ENCODE measurements around the gene UCK1. TPM values are rescaled to one million over a fixed set of nuclear protein-coding genes. Genes with fewer than 3 reads are reported as not detected.
"Not testable (repeated sequence)": the region's sequence is repeated elsewhere in the genome, so short reads cannot be mapped to it uniquely, and the experiment has no call there.

The UCK1 gene
- total RNA-seq, 1 experiment from 2014 or later: 36.5 TPM

DNA sequence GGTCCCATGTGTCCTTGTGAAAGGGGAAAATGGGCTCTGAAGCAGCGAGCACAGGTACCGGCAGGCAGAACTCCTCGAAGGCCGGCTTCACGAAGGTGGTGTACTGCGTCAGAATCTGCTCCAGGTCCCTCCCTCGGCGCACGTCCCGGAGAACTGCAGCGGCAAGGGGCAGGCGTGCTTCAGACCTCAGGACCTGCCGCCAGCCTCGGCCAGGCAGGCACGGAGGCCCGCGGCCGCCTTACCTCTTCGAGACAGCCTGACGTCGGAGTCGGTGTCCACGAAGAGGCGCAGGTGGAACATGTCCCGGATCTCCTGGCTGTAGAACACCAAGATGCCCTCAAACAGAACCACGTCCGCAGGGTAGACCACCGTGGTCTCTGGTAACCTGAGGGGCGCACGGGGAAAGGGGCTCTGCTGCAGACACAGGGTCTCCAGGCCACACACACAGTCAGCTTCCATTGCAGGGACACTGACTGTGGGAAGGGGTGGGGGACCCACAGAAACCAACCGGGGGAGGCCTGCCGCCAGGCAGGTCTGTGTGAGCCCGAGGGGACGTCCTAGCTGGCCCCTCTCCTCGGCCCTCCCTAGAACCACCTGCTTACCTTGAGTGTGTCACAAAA, 2.1 kb downstream of the UCK1 start:
- DNase-seq (ENCODE audit: low read depth): no peak
- in situ Hi-C loops (cut with HindIII; ENCODE audit: low pct_unique_long_range_greater_than_20kb, low sequenced_read_pairs): no loop called here

- in situ Hi-C loops (cut with HindIII; ENCODE audit: low pct_unique_long_range_greater_than_20kb, low sequenced_read_pairs): no loop called here
- no peak for DNase-seq (ENCODE audit: low read depth)
Measured at GRCh38 chr9:131528186-131528585, 2.9 kb downstream of the UCK1 start.

- DNase-seq (ENCODE audit: low read depth): no peak
- in situ Hi-C loops (cut with HindIII; ENCODE audit: low pct_unique_long_range_greater_than_20kb, low sequenced_read_pairs): no loop called here
Measured at GRCh38 chr9:131525643-131526565, 5.2 kb downstream of the UCK1 start.

DNA sequence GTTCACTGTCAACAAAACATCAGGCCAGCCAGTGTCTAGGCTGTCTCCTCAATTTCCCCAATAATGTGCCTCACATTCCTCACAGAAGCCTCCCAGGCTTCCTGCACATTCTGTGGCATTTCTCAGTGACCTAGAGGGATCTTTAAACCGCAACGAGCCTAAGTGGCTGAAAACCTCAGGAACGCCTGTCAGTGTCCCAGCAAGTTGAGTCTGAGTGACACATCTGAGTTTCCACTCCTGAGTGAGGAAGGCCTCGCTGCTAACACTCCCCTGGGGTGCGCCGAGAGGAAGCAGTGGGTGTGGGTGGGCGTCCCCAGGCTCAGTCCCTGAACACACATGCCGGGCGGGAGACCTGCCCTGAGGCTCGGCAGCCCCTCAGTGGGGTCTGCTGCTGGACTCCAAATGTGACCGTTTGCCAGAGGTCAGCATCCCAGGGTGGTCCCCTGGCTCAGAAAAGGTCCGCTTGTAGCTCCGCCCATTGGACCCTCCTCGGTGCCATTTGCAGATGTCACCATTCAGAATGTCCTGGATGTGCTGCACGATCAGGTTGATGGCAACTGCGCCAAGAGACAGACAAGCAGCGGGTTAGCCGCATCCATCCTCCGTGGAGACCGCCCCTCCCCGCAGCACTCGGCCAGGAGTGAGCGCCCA, 6.3 kb downstream of the UCK1 start:
- in situ Hi-C loops (cut with HindIII; ENCODE audit: low pct_unique_long_range_greater_than_20kb, low sequenced_read_pairs): no loop called here
- DNase-seq (ENCODE audit: low read depth): no peak

GRCh38 chr9:131523451-131524435, 7.3 kb downstream of the UCK1 start:
- in situ Hi-C loops (cut with HindIII; ENCODE audit: low pct_unique_long_range_greater_than_20kb, low sequenced_read_pairs): no loop called here
- DNase-seq (ENCODE audit: low read depth): no peak

DNA sequence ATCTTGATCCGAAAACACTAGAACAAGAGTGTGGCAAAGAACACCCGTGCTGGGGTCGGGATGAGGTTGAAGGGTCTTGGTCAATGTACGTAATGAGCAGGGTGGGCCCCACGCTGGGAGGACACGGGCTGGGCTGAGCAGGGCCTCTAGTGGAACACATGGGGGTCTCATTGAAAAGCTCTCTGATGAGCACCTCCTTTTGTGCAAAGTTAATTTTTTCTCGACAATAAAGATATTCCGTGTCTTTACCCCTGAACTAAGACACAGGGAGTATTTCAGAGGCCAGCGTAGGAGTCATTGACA, 8.0 kb downstream of the UCK1 start:
- DNase-seq (ENCODE audit: low read depth): no peak
- in situ Hi-C loops (cut with HindIII; ENCODE audit: low pct_unique_long_range_greater_than_20kb, low sequenced_read_pairs): no loop called here

DNA sequence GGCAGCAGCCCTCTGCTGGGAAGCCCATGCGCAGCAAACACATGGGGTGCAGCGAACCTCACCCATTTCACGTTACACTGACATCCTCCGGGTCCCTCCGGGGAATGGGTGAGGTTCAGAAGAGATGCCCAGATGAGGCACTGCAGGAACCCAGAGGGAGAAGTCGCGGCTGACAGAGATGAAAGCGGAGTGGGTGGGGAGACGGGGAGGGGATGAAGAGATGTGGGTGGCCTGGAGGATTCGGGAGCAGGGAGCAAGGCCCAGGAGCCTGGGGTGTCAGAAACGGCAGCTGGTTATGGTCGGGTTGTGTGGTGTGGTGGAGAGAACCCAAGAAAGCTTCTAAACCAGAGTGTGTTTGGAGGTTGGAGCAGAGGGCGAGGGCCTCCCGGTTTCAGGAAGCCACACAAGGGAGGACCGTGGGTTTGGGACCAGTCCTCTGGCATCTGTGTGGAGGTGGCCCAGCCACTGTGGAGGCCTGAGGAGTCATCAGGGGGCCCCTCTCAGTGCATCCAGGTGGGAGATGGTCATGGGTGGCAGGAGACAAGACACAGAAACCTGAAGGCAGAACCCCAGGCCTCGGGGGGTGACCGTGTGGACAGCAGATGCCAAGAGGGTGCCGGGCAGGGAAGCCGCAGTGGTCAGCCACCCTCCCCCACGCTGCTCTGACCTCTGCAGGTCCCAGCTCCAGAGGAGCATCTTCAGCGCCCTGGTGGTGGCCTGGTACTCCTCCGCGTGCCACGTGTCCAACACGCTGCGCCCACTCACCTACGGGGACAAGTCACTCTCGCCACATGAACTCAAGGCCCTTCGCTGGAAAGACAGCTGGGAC, 8.6 kb downstream of the UCK1 start:
- in situ Hi-C loops (cut with HindIII; ENCODE audit: low pct_unique_long_range_greater_than_20kb, low sequenced_read_pairs): no loop called here
- DNase-seq (ENCODE audit: low read depth): no peak

- in situ Hi-C loops (cut with HindIII; ENCODE audit: low pct_unique_long_range_greater_than_20kb, low sequenced_read_pairs): no loop called here
Measured at GRCh38 chr9:131521822-131522221, 9.2 kb downstream of the UCK1 start.

GRCh38 chr9:131521203-131521602, 9.9 kb downstream of the UCK1 start:
- in situ Hi-C loops (cut with HindIII; ENCODE audit: low pct_unique_long_range_greater_than_20kb, low sequenced_read_pairs): no loop called here
- no peak for DNase-seq (ENCODE audit: low read depth)

More at GRCh38 chr9:131521822-131522221, 9.2 kb downstream of the UCK1 start:
- no peak for DNase-seq (ENCODE audit: low read depth)

DNA sequence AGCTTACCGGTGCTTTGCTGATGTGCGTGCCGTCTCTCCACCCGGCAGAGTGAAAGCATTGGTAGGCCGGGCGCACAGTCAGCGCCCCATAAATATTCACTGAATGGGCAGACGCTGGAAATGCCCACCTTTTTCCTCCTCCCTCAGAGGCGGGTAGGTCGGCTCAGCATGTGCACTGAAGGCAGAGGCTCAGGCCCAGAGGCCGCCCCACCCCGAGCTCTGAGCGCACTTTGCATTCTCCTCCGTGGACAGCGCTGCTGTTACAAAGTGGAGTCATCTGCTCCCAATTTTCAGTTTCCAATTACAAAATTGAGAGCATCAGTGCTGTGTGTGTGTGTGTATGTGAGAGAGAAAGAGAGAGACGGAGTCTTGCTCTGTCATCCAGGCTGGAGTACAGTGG, 10.6 kb downstream of the UCK1 start:
- no peak for DNase-seq (ENCODE audit: low read depth)
- in situ Hi-C loops (cut with HindIII; ENCODE audit: low pct_unique_long_range_greater_than_20kb, low sequenced_read_pairs): no loop called here

- in situ Hi-C loops (cut with HindIII; ENCODE audit: low pct_unique_long_range_greater_than_20kb, low sequenced_read_pairs): no loop called here
- no peak for DNase-seq (ENCODE audit: low read depth)
Measured at GRCh38 chr9:131518553-131518952, 12.5 kb downstream of the UCK1 start.

GRCh38 chr9:131517761-131518190, 13.3 kb downstream of the UCK1 start:
- DNase-seq (ENCODE audit: low read depth): no peak
- in situ Hi-C loops (cut with HindIII; ENCODE audit: low pct_unique_long_range_greater_than_20kb, low sequenced_read_pairs): no loop called here

GRCh38 chr9:131516930-131517329, 14.1 kb downstream of the UCK1 start:
- DNase-seq (ENCODE audit: low read depth): no peak
- in situ Hi-C loops (cut with HindIII; ENCODE audit: low pct_unique_long_range_greater_than_20kb, low sequenced_read_pairs): no loop called here

DNA sequence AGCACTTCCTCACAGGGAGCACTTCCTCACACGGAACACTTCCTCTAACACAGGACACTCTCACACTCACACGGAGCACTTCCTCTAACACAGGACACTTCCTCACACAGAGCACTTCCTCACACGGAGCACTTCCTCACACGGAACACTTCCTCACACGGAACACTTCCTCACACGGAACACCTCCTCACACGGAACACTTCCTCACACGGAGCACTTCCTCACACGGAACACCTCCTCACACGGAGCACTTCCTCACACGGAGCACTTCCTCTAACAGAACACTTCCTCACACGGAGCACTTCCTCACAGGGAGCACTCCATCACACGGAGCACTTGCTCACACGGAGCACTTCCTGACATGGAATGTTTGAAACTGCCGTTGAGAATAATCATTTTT, 15.0 kb downstream of the UCK1 start:
- DNase-seq (ENCODE audit: low read depth): no peak
- in situ Hi-C loops (cut with HindIII; ENCODE audit: low pct_unique_long_range_greater_than_20kb, low sequenced_read_pairs): no loop called here

- in situ Hi-C loops (cut with HindIII; ENCODE audit: low pct_unique_long_range_greater_than_20kb, low sequenced_read_pairs): not testable (repeated sequence)
Measured at GRCh38 chr9:131515559-131516031, 15.5 kb downstream of the UCK1 start.

GRCh38 chr9:131513177-131513576, 17.9 kb downstream of the UCK1 start:
- no peak for DNase-seq (ENCODE audit: low read depth)
- in situ Hi-C loops (cut with HindIII; ENCODE audit: low pct_unique_long_range_greater_than_20kb, low sequenced_read_pairs): no loop called here

More at GRCh38 chr9:131515559-131516031, 15.5 kb downstream of the UCK1 start:
- not testable (repeated sequence) for DNase-seq (ENCODE audit: low read depth)

GRCh38 chr9:131511880-131512279, 19.2 kb downstream of the UCK1 start:
- no peak for DNase-seq (ENCODE audit: low read depth)
- in situ Hi-C loops (cut with HindIII; ENCODE audit: low pct_unique_long_range_greater_than_20kb, low sequenced_read_pairs): no loop called here
